CD4-positive, alpha-beta T cell treated with Interleukin-1 beta for 1 hour (primary cell): ENCODE measurements around the gene SYCN.
A peak's percentile ranks its signal among the peaks of the same experiment; 100 is the strongest.
"Not testable (repeated sequence)": the region's sequence is repeated elsewhere in the genome, so short reads cannot be mapped to it uniquely, and the experiment has no call there.

Experiments used
- DNase-seq, 2 donors: peaks; one replicate each; pipeline ENCODE4 v3.0.0-alpha.2; 2020 to 2022

The SYCN gene

GRCh38 chr19:39223703-39224279 is 19.7 kb upstream of the SYCN start:
- no peak for DNase-seq

- not testable (repeated sequence) for DNase-seq
These were observed 15.0 kb upstream of the SYCN start for GRCh38 chr19:39219108-39219507.

GRCh38 chr19:39218230-39219007 is 14.4 kb upstream of the SYCN start:
- DNase-seq: no peak

GRCh38 chr19:39217094-39217493 is 13.0 kb upstream of the SYCN start:
- no peak for DNase-seq

GRCh38 chr19:39215323-39215722 is 11.3 kb upstream of the SYCN start:
- DNase-seq: not testable (repeated sequence)

- DNase-seq: peak; percentile 48 to 71
These were observed 8.3 kb upstream of the SYCN start for GRCh38 chr19:39212375-39212742.

GRCh38 chr19:39211731-39212374 is 7.8 kb upstream of the SYCN start:
- DNase-seq: no peak

- DNase-seq: no peak
These were observed 5.1 kb upstream of the SYCN start for GRCh38 chr19:39209196-39209595.

GRCh38 chr19:39208175-39208795 is 4.2 kb upstream of the SYCN start:
- DNase-seq: no peak

GRCh38 chr19:39207293-39207836 is 3.3 kb upstream of the SYCN start:
- DNase-seq: no peak

GRCh38 chr19:39206122-39206521 is 2.1 kb upstream of the SYCN start:
- no peak for DNase-seq

GRCh38 chr19:39205449-39205764 is 1.3 kb upstream of the SYCN start:
- DNase-seq: no peak

GRCh38 chr19:39202998-39203355 is 1.1 kb downstream of the SYCN start:
- no peak for DNase-seq

GRCh38 chr19:39200803-39201115 is 3.3 kb downstream of the SYCN start:
- no peak for DNase-seq

- DNase-seq: no peak
These were observed 3.8 kb downstream of the SYCN start for GRCh38 chr19:39200066-39200802.

GRCh38 chr19:39199025-39199424 is 5.0 kb downstream of the SYCN start:
- DNase-seq: no peak

GRCh38 chr19:39197808-39198207 is 6.3 kb downstream of the SYCN start:
- DNase-seq: no peak

GRCh38 chr19:39196860-39197562 is 7.1 kb downstream of the SYCN start, which contains the start of gene NCCRP1:
NCCRP1 (plus strand) TSS chr19:39196964; CDS start chr19:39196983, 19 bp downstream.
- no peak for DNase-seq

GRCh38 chr19:39196320-39196719 is 7.7 kb downstream of the SYCN start:
- DNase-seq: no peak

GRCh38 chr19:39195755-39196154 is 8.3 kb downstream of the SYCN start:
- DNase-seq: peak in 1 of 2 donors; percentile 19

GRCh38 chr19:39194832-39195542 is 9.1 kb downstream of the SYCN start:
- no peak for DNase-seq

GRCh38 chr19:39193803-39194202 is 10.3 kb downstream of the SYCN start:
- no peak for DNase-seq
